ENCODE measurements around the gene TGM1. TPM values are rescaled to one million over a fixed set of nuclear protein-coding genes. Genes with fewer than 3 reads are reported as not detected.
"Not testable (repeated sequence)": the region's sequence is repeated elsewhere in the genome, so short reads cannot be mapped to it uniquely, and the experiment has no call there.

TGM1 gene
- total RNA-seq, 1 donor from 2014 or later: 0.64 TPM

DNA sequence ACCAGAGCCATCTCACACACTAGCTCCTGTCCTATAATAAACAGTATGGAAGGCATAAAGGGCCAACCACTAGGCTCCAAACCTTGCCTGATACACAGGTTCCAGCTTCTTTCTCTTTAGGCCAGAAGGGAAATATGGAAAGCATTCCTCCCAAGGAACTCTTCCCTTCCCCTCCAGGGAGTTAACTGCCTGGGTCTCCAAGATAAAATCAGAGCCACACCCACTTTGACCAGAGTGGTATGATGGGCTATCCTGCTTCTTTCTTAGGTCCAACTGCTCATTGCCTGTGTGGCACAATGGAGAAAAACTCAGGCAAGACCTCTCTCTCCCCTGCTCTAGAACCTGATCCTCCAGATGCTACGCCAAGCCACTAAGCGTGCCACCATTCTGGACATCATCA lies 55.4 kb downstream of the TGM1 start:
- DNase-seq (ENCODE audit: extremely low read depth, low read depth, low spot score): no peak

DNA sequence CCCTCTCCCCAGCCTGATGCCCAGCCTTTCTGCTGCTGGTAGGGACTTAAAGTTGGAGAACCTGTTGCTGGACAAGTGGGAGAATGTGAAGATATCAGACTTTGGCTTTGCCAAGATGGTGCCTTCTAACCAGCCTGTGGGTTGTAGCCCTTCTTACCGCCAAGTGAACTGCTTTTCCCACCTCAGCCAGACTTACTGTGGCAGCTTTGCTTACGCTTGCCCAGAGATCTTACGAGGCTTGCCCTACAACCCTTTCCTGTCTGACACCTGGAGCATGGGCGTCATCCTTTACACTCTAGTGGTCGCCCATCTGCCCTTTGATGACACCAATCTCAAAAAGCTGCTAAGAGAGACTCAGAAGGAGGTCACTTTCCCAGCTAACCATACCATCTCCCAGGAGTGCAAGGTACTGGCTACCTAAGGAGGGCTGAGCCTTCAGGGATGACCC lies 55.8 kb downstream of the TGM1 start:
- no peak for DNase-seq (ENCODE audit: extremely low read depth, low read depth, low spot score)

- no peak for DNase-seq (ENCODE audit: extremely low read depth, low read depth, low spot score)
These were observed 56.5 kb downstream of the TGM1 start for GRCh38 chr14:24206260-24207103.

DNA sequence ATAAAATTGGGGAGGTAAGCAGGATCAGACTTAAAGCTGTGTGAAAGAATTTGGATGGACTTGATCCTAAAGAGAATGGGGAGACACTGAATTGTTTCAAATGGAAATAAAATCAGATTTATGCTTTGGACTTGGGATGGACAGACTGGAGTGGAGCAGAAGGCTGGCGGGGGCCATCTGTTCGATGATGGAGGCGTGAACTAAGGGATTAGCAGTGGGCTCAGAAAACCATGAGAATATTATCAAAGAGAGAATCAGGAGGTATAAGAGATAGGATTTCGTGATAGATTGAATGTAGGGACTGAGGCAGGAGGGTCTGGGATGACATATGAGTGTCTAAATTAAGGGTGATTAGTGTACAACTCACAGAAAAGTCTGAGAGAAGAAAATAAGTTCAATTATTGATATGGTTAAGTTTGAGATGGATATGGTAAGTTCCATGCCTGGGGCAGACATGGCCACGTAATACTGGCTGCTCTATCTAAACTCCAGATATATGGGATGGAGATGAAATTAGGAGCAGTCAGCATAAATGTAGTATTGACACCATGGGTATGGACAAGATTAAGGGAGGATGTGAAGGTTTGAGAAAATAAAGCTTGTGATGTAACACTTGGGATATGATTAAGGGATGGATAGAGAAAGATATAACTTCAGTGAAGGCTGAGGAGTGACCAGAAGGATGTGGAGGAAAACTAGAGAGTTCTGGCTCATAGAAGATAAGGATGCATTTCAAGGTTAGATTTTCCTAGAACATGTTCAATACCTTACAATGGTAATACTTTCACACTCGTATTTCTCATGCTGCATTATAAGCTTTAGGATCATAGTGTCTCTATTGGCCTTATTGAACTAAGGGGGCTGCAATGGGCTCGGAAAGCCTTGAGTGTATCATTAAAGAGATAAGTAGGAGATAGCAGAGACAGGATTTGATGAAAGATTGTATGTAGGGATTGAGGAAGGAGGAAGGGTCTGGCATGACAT lies 58.5 kb downstream of the TGM1 start:
- no peak for DNase-seq (ENCODE audit: extremely low read depth, low read depth, low spot score)

DNA sequence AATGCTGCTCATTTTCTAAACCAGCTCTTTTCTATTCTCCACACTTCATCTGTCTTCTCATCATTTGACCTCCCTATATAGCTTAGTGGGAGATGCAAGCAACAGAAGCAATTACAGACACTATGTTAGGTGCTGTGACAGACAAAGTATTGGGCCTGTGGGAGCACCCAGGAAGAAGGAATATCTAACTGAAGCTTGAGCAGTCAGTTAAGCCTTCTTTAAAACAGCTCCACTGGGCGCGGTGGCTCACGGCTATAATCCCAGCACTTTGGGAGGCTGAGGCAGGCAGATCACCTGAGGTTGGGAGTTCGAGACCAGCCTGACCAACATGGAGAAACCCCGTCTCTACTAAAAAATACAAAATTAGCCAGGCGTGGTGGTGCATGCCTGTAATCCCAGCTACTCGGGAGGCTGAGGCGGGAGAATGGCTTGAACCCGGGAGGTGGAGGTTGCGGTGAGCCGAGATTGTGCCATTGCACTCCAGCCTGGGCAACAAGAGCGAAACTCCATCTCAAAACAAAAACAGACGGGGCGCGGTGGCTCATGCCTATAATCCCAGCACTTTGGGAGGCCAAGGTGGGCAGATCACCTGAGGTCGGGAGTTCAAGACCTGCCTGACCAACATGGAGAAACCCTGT lies 59.6 kb downstream of the TGM1 start:
- not testable (repeated sequence) for DNase-seq (ENCODE audit: extremely low read depth, low read depth, low spot score)

DNA sequence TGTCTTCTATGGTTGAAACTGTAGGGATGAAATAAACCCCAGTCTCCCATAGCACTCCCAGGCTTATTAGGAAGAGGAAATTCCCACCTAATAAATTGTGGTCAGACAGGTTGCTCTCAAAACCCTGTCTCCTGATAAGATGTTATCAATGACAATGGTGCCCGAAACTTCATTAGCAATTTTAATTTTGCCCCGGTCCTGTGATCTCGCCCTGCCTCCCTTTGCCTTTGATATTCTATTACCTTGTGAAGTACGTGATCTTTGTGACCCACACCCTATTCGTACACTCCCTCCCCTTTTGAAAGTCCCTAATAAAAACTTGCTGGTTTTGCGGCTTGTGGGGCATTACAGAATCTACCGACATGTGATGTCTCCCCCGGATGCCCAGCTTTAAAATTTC lies 60.4 kb downstream of the TGM1 start:
- DNase-seq (ENCODE audit: extremely low read depth, low read depth, low spot score): not testable (repeated sequence)

Other genes starting within 250 kb of the TGM1 start
- 0.06 and 0.19 TPM in 2 replicates for gene CARMIL3, start 211.2 kb downstream of the TGM1 start, total RNA-seq
- not detected in 2 replicates for gene CPNE6, start 191.6 kb downstream of the TGM1 start, total RNA-seq
- 6.4 and 11.4 TPM in 2 replicates for gene PCK2, start 168.9 kb downstream of the TGM1 start, total RNA-seq
- 36.4 and 57.0 TPM in 2 replicates for gene DCAF11, start 148.4 kb downstream of the TGM1 start, total RNA-seq
- gene NRL, start 148.2 kb downstream of the TGM1 start, total RNA-seq: 0.70 and 4.9 TPM in 2 replicates
- gene FITM1, start 132.5 kb downstream of the TGM1 start, total RNA-seq: 0.29 TPM in 1 of 2 replicates, not detected in the other
- gene PSME1, start 127.0 kb downstream of the TGM1 start, total RNA-seq: 235 and 321 TPM in 2 replicates
- 12.3 and 16.9 TPM in 2 replicates for gene EMC9, start 121.6 kb downstream of the TGM1 start, total RNA-seq
- gene PSME2, start 116.6 kb downstream of the TGM1 start, total RNA-seq: 101 and 165 TPM in 2 replicates
- 42.1 and 77.5 TPM in 2 replicates for gene RNF31, start 115.7 kb downstream of the TGM1 start, total RNA-seq
- gene IRF9, start 101.9 kb downstream of the TGM1 start, total RNA-seq: 45.4 and 73.1 TPM in 2 replicates
- 46.3 and 55.0 TPM in 2 replicates for gene REC8, start 91.1 kb downstream of the TGM1 start, total RNA-seq
- gene IPO4, start 74.4 kb downstream of the TGM1 start, total RNA-seq: 41.5 and 52.4 TPM in 2 replicates
- gene TM9SF1, start 67.7 kb downstream of the TGM1 start, total RNA-seq: 77.2 and 94.9 TPM in 2 replicates
- not detected in 2 replicates for gene TSSK4, start 57.5 kb downstream of the TGM1 start, total RNA-seq
- 32.0 and 52.3 TPM in 2 replicates for gene CHMP4A, start 49.7 kb downstream of the TGM1 start, total RNA-seq
- 10.2 and 11.2 TPM in 2 replicates for gene MDP1, start 47.1 kb downstream of the TGM1 start, total RNA-seq
- gene NEDD8, start 30.8 kb downstream of the TGM1 start, total RNA-seq: 226 and 248 TPM in 2 replicates
- 51.6 and 94.0 TPM in 2 replicates for gene GMPR2, start 30.2 kb downstream of the TGM1 start, total RNA-seq
- gene TINF2, start 20.6 kb downstream of the TGM1 start, total RNA-seq: 40.6 and 42.4 TPM in 2 replicates
- gene RABGGTA, start 8.4 kb upstream of the TGM1 start, total RNA-seq: 28.7 and 42.6 TPM in 2 replicates
- 18.0 and 36.1 TPM in 2 replicates for gene DHRS1, start 36.6 kb upstream of the TGM1 start, total RNA-seq
- 19.3 and 25.6 TPM in 2 replicates for gene NOP9, start 36.7 kb upstream of the TGM1 start, total RNA-seq
- 2.0 and 2.5 TPM in 2 replicates for gene CIDEB, start 44.8 kb upstream of the TGM1 start, total RNA-seq
- gene LTB4R2, start 47.0 kb upstream of the TGM1 start, total RNA-seq: 1.8 and 8.4 TPM in 2 replicates
- 5.3 and 7.9 TPM in 2 replicates for gene LTB4R, start 48.3 kb upstream of the TGM1 start, total RNA-seq
- gene ADCY4, start 71.9 kb upstream of the TGM1 start, total RNA-seq: 63.3 and 115 TPM in 2 replicates
- 1.3 and 2.6 TPM in 2 replicates for gene RIPK3, start 76.8 kb upstream of the TGM1 start, total RNA-seq
- gene NFATC4, start 105.0 kb upstream of the TGM1 start, total RNA-seq: 24.3 and 42.5 TPM in 2 replicates
- 8.5 and 19.8 TPM in 2 replicates for gene NYNRIN, start 135.8 kb upstream of the TGM1 start, total RNA-seq
- gene CBLN3, start 166.5 kb upstream of the TGM1 start, total RNA-seq: 4.7 TPM in 2 replicates
- 39.8 and 57.6 TPM in 2 replicates for gene KHNYN, start 166.8 kb upstream of the TGM1 start, total RNA-seq
- gene SDR39U1, start 179.6 kb upstream of the TGM1 start, total RNA-seq: 21.2 and 25.4 TPM in 2 replicates
- not detected in 2 replicates for gene CMA1, start 245.1 kb upstream of the TGM1 start, total RNA-seq

All from glomerular endothelial cell (primary cell).